ENCODE measurements around the gene GTF2IRD1.

DNA sequence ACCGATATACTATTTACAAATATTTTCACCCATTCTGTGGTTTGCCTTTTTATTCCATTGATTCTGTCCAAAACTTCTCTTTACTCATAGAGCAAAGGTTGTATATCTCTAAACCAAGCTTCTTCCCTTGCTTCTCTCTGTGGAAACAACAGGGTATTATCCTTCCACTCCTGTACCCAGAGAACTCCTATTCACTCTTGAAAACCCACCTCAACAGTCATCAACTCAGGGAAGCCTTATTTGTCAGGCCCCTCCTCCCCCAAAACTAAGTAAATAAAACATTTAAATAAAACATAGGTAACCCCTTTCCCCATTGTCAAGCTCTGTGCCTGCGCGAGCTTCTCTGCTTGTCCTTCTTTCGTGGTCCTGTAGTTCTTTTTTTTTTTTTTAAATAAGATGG lies 44.6 kb downstream of the GTF2IRD1 start:
- TF ChIP-seq POLR2A (IDR thresholded peaks at IDR 0.05; ENCODE audit: low read depth, low read length) (no peak), SPI1 (IDR thresholded peaks at IDR 0.05; ENCODE audit: low read depth, low read length) (no peak)

Data from GM12891 (cell line).